HG03108 (cell line): Measurements from ENCODE around the gene EPAS1.

Experiments
- ATAC-seq: cut with Tn5 transposase; IDR thresholded peaks from one replicate; pipeline ENCODE4 v1.9.1; 2021; ENCODE audit warnings: moderate library complexity; ENCODE audit not compliant: unreplicated experiment

EPAS1 gene

GRCh38 chr2:46296840-46297545 is at the start of gene EPAS1:
Gene EPAS1 (plus strand): TSS chr2:46297407. CDS start chr2:46297912, 505 bp downstream.
- peak; percentile 84 for ATAC-seq

- no peak for ATAC-seq
These were observed 49.0 kb upstream of the EPAS1 start for GRCh38 chr2:46248171-46248570.

- no peak for ATAC-seq
These were observed 47.6 kb upstream of the EPAS1 start for GRCh38 chr2:46249654-46250053.

- ATAC-seq, result no peak
These were observed 44.1 kb upstream of the EPAS1 start for GRCh38 chr2:46252891-46253659.

- ATAC-seq, result no peak
These were observed 42.7 kb upstream of the EPAS1 start for GRCh38 chr2:46254474-46254873.

- ATAC-seq, result no peak
These were observed 40.6 kb upstream of the EPAS1 start for GRCh38 chr2:46256563-46257142.

- no peak for ATAC-seq
These were observed 39.7 kb upstream of the EPAS1 start for GRCh38 chr2:46257476-46257875.

- ATAC-seq, result no peak
These were observed 39.2 kb upstream of the EPAS1 start for GRCh38 chr2:46257980-46258379.

- ATAC-seq, result no peak
These were observed 38.0 kb upstream of the EPAS1 start for GRCh38 chr2:46258937-46259776.

- no peak for ATAC-seq
These were observed 37.4 kb upstream of the EPAS1 start for GRCh38 chr2:46259777-46260168.

- ATAC-seq, result no peak
These were observed 36.9 kb upstream of the EPAS1 start for GRCh38 chr2:46260305-46260704.

- no peak for ATAC-seq
These were observed 34.8 kb upstream of the EPAS1 start for GRCh38 chr2:46262248-46262938.

GRCh38 chr2:46263347-46263746 is 33.9 kb upstream of the EPAS1 start:
- ATAC-seq, result no peak

GRCh38 chr2:46264447-46264846 is 32.8 kb upstream of the EPAS1 start:
- no peak for ATAC-seq

- ATAC-seq, result no peak
These were observed 31.1 kb upstream of the EPAS1 start for GRCh38 chr2:46266134-46266533.

- no peak for ATAC-seq
These were observed 29.6 kb upstream of the EPAS1 start for GRCh38 chr2:46267616-46268015.

- ATAC-seq, result no peak
These were observed 29.0 kb upstream of the EPAS1 start for GRCh38 chr2:46268196-46268595.

GRCh38 chr2:46269001-46269400 is 28.2 kb upstream of the EPAS1 start:
- no peak for ATAC-seq

- no peak for ATAC-seq
These were observed 27.5 kb upstream of the EPAS1 start for GRCh38 chr2:46269544-46270273.

- ATAC-seq, result no peak
These were observed 26.8 kb upstream of the EPAS1 start for GRCh38 chr2:46270384-46270783.
